Measurements from ENCODE around the gene HOXC6.
A peak's percentile ranks its signal among the peaks of the same experiment; 100 is the strongest.

The HOXC6 gene

DNA sequence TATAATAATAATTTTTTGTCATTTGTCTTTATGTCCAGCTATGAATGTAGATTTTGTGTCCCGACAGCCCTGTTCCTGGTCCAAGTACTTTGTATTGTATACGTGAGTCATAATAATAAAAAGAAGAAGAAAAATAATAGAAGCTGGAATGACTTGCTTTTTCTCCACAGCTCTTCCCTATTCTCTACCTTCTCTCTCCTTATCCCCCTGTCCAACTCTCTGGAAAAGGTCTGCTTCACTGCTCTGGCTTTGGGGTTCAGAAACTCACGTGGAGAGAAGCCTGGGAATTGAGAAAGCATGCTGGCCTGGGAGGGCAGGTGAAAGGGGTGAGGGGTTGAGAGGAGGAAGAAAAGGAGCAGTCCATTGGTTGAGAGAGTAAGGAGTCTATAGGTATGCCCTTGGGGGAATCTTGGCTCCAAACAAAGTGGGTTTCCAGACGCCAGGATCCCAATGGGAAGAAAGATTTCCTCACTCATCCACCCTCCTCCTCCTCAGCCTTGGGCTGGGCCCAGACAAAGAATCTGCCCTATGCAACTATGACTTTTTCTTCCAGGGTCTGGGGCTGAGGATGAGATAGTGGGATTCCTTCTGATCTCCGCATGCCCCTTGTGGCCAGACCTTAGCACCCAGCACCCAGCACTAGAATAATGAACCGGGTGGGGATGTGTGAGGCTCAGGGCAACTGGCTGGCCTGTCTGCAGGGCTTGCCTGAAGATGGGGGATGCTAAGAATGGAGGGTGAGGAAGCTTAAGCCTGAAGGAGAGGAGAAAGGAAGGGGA is 15.4 kb upstream of the HOXC6 start:
- POLR2A ChIA-PET, result no interaction called here
- Histone ChIP-seq H3K4me1 (ENCODE audit: control insufficient read depth, insufficient read depth, low read length) (peaks cover 41% of the 10 kb centered on the region), H3K27ac (ENCODE audit: extremely low read depth, low read depth, low read length) (no peak overlapping the region)

More for the DNA sequence above, 15.4 kb upstream of the HOXC6 start:
- no peaks in the 10 kb centered on the region for H3K9me3 ChIP-seq (ENCODE audit: control insufficient read depth, insufficient read depth, low read depth, low read length)
- H3K4me3 ChIP-seq (ENCODE audit: low read depth, low read length), result no peak overlapping the region
- peak; percentile 72; the same call in 1 of the 2 replicates for TF ChIP-seq PRDM1 (tag by site-specific recombination; IDR thresholded peaks at IDR 0.05)
- TF ChIP-seq ZBTB20 (tag by site-specific recombination; IDR thresholded peaks at IDR 0.05), result peak; percentile 81
- TF ChIP-seq GLIS1 (tag by site-specific recombination; IDR thresholded peaks at IDR 0.05), result no peak
- TF ChIP-seq, protein P1, sequence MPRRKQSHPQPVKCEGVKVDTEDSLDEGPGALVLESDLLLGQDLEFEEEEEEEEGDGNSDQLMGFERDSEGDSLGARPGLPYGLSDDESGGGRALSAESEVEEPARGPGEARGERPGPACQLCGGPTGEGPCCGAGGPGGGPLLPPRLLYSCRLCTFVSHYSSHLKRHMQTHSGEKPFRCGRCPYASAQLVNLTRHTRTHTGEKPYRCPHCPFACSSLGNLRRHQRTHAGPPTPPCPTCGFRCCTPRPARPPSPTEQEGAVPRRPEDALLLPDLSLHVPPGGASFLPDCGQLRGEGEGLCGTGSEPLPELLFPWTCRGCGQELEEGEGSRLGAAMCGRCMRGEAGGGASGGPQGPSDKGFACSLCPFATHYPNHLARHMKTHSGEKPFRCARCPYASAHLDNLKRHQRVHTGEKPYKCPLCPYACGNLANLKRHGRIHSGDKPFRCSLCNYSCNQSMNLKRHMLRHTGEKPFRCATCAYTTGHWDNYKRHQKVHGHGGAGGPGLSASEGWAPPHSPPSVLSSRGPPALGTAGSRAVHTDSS (tag by site-specific recombination; IDR thresholded peaks at IDR 0.05), result peak; percentile 45; the same call in 1 of the 2 replicates
- TF ChIP-seq HOXD13 (CRISPR knock-in tag; IDR thresholded peaks at IDR 0.05; ENCODE audit: borderline replicate concordance), result no peak
- TF ChIP-seq, protein P2, sequence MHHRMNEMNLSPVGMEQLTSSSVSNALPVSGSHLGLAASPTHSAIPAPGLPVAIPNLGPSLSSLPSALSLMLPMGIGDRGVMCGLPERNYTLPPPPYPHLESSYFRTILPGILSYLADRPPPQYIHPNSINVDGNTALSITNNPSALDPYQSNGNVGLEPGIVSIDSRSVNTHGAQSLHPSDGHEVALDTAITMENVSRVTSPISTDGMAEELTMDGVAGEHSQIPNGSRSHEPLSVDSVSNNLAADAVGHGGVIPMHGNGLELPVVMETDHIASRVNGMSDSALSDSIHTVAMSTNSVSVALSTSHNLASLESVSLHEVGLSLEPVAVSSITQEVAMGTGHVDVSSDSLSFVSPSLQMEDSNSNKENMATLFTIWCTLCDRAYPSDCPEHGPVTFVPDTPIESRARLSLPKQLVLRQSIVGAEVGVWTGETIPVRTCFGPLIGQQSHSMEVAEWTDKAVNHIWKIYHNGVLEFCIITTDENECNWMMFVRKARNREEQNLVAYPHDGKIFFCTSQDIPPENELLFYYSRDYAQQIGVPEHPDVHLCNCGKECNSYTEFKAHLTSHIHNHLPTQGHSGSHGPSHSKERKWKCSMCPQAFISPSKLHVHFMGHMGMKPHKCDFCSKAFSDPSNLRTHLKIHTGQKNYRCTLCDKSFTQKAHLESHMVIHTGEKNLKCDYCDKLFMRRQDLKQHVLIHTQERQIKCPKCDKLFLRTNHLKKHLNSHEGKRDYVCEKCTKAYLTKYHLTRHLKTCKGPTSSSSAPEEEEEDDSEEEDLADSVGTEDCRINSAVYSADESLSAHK (tag by site-specific recombination; IDR thresholded peaks at IDR 0.05), result peak; percentile 79
- TF ChIP-seq, protein P3, sequence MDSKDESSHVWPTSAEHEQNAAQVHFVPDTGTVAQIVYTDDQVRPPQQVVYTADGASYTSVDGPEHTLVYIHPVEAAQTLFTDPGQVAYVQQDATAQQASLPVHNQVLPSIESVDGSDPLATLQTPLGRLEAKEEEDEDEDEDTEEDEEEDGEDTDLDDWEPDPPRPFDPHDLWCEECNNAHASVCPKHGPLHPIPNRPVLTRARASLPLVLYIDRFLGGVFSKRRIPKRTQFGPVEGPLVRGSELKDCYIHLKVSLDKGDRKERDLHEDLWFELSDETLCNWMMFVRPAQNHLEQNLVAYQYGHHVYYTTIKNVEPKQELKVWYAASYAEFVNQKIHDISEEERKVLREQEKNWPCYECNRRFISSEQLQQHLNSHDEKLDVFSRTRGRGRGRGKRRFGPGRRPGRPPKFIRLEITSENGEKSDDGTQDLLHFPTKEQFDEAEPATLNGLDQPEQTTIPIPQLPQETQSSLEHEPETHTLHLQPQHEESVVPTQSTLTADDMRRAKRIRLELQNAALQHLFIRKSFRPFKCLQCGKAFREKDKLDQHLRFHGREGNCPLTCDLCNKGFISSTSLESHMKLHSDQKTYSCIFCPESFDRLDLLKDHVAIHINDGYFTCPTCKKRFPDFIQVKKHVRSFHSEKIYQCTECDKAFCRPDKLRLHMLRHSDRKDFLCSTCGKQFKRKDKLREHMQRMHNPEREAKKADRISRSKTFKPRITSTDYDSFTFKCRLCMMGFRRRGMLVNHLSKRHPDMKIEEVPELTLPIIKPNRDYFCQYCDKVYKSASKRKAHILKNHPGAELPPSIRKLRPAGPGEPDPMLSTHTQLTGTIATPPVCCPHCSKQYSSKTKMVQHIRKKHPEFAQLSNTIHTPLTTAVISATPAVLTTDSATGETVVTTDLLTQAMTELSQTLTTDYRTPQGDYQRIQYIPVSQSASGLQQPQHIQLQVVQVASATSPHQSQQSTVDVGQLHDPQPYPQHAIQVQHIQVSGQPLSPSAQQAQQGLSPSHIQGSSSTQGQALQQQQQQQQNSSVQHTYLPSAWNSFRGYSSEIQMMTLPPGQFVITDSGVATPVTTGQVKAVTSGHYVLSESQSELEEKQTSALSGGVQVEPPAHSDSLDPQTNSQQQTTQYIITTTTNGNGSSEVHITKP (tag by site-specific recombination; IDR thresholded peaks at IDR 0.05), result peak; percentile 90
- TF ChIP-seq ZBTB48 (tag by site-specific recombination; IDR thresholded peaks at IDR 0.05), result no peak
- TF ChIP-seq ZNF394 (tag by site-specific recombination; IDR thresholded peaks at IDR 0.05; ENCODE audit: borderline replicate concordance), result 0 out of 2 replicates have a peak, but pooled peaks have one; percentile 19
- TF ChIP-seq, protein P4, sequence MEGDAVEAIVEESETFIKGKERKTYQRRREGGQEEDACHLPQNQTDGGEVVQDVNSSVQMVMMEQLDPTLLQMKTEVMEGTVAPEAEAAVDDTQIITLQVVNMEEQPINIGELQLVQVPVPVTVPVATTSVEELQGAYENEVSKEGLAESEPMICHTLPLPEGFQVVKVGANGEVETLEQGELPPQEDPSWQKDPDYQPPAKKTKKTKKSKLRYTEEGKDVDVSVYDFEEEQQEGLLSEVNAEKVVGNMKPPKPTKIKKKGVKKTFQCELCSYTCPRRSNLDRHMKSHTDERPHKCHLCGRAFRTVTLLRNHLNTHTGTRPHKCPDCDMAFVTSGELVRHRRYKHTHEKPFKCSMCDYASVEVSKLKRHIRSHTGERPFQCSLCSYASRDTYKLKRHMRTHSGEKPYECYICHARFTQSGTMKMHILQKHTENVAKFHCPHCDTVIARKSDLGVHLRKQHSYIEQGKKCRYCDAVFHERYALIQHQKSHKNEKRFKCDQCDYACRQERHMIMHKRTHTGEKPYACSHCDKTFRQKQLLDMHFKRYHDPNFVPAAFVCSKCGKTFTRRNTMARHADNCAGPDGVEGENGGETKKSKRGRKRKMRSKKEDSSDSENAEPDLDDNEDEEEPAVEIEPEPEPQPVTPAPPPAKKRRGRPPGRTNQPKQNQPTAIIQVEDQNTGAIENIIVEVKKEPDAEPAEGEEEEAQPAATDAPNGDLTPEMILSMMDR (tag by site-specific recombination; IDR thresholded peaks at IDR 0.05), result peak; percentile 53
- no peak for TF ChIP-seq FEZF1 (tag by site-specific recombination; IDR thresholded peaks at IDR 0.05)
- TF ChIP-seq ZNF768 (tag by site-specific recombination; IDR thresholded peaks at IDR 0.05), result no peak
- peak; percentile 74 for TF ChIP-seq ZNF366 (tag by site-specific recombination; conservative IDR thresholded peaks at IDR 0.05)
- peak; percentile 87 for TF ChIP-seq IKZF3 (tag by site-specific recombination; IDR thresholded peaks at IDR 0.05)
- TF ChIP-seq ZBTB17 (tag by site-specific recombination; IDR thresholded peaks at IDR 0.05), result peak; percentile 96
- H3K36me3 ChIP-seq (ENCODE audit: control insufficient read depth in 2 of 2, insufficient read depth in 1 of 2, low read length in 2 of 2), result no peaks in the 10 kb centered on the region
- CTCF ChIA-PET, result interaction anchor here (1.0 to 2.2 kb wide), 4 partner anchors 19 to 202 kb away, joined by 3 to 7 read pairs (median 6); no protein-coding TSS in a partner anchor
